Measurements from ENCODE around the gene PHF3. TPM values are rescaled to one million over a fixed set of nuclear protein-coding genes. Genes with fewer than 3 reads are reported as not detected.

PHF3 gene
- total RNA-seq, 1 donor: 57.9 TPM

- no peak for DNase-seq (ENCODE audit: low read depth)
Measured at GRCh38 chr6:63644668-63645326, 9.2 kb downstream of the PHF3 start.

GRCh38 chr6:63649269-63649668, 13.7 kb downstream of the PHF3 start:
- DNase-seq (ENCODE audit: low read depth): no peak
- H3K4me3 ChIP-seq (ENCODE audit: low read depth, low read length): no peak overlapping the region
- no peak for TF ChIP-seq CTCF (IDR thresholded peaks at IDR 0.05; ENCODE audit: insufficient read depth, low read depth, low read length)

More at GRCh38 chr6:63644668-63645326, 9.2 kb downstream of the PHF3 start:
- TF ChIP-seq CTCF (IDR thresholded peaks at IDR 0.05; ENCODE audit: insufficient read depth, low read depth, low read length): no peak
- H3K4me3 ChIP-seq (ENCODE audit: low read depth, low read length): no peak overlapping the region

DNA sequence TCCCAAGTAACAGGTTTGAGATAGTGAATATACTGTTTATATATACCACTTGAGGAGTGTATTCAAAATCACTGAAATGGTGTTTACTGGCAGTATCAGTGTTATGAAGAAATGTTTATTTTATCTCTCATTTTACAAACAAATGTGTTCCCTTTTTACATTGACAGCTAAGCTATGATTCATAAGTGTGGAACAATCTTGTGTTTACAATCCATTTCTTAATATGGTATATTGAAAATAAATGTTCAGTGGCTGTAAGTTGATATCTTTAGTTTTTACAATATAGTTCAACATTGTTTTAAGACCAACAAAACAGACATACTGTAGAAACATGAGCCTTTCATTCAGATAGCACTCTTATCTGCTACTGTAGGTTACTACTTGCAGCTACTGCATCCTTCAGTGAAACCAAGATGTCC, 14.3 kb downstream of the PHF3 start:
- DNase-seq (ENCODE audit: low read depth): peak; percentile 47
- no peak overlapping the region for H3K4me3 ChIP-seq (ENCODE audit: low read depth, low read length)
- TF ChIP-seq CTCF (IDR thresholded peaks at IDR 0.05; ENCODE audit: insufficient read depth, low read depth, low read length): no peak

DNA sequence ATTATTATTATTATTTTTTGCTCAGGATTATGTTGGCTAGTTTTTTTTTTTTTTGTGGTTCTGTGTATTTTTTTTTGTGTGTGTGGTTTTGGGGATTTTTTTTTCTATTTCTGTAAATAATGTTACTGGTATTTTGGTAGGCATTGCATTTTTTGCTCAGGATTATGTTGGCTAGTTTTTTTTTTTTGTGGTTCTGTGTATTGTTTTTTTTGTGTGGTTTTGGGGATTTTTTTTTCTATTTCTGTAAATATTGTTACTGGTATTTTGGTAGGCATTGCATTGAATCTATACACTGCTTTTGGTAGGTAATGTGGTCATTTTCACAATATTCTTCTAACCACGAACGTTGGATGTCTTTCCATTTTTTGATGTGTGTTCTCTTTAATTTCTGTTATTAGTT, 17.4 kb downstream of the PHF3 start:
- TF ChIP-seq CTCF (IDR thresholded peaks at IDR 0.05; ENCODE audit: insufficient read depth, low read depth, low read length): no peak
- DNase-seq (ENCODE audit: low read depth): no peak
- H3K4me3 ChIP-seq (ENCODE audit: low read depth, low read length): no peak overlapping the region

GRCh38 chr6:63660757-63661156, 25.2 kb downstream of the PHF3 start:
- DNase-seq (ENCODE audit: low read depth): no peak
- TF ChIP-seq CTCF (IDR thresholded peaks at IDR 0.05; ENCODE audit: insufficient read depth, low read depth, low read length): no peak
- H3K4me3 ChIP-seq (ENCODE audit: low read depth, low read length): no peak overlapping the region

- DNase-seq (ENCODE audit: low read depth): no peak
- H3K4me3 ChIP-seq (ENCODE audit: low read depth, low read length): no peak overlapping the region
- no peak for TF ChIP-seq CTCF (IDR thresholded peaks at IDR 0.05; ENCODE audit: insufficient read depth, low read depth, low read length)
Measured at GRCh38 chr6:63661769-63662168, 26.2 kb downstream of the PHF3 start.
